Dermis microvascular lymphatic vessel endothelial cell (primary cell): Measurements from ENCODE around the gene DGKD. TPM values are rescaled to one million over a fixed set of nuclear protein-coding genes. Genes with fewer than 3 reads are reported as not detected.

ENCODE experiments used
- DNase-seq, 2 donors: peaks; one replicate each; pipeline versions ENCODE4 v3.0.0 to v3.0.0-alpha.2; 2010; ENCODE audit warnings: low read depth in 2 of 2
- total RNA-seq: library from RNA; depleted of rRNA; stranded (reverse); fragments of >200 nt; gene quantifications from 2 replicates; pipeline ENCODE4 v1.2.1, GENCODE V29; 2014

Gene DGKD
- total RNA-seq, 1 donor from 2014 or later = 10.7 TPM

DNA sequence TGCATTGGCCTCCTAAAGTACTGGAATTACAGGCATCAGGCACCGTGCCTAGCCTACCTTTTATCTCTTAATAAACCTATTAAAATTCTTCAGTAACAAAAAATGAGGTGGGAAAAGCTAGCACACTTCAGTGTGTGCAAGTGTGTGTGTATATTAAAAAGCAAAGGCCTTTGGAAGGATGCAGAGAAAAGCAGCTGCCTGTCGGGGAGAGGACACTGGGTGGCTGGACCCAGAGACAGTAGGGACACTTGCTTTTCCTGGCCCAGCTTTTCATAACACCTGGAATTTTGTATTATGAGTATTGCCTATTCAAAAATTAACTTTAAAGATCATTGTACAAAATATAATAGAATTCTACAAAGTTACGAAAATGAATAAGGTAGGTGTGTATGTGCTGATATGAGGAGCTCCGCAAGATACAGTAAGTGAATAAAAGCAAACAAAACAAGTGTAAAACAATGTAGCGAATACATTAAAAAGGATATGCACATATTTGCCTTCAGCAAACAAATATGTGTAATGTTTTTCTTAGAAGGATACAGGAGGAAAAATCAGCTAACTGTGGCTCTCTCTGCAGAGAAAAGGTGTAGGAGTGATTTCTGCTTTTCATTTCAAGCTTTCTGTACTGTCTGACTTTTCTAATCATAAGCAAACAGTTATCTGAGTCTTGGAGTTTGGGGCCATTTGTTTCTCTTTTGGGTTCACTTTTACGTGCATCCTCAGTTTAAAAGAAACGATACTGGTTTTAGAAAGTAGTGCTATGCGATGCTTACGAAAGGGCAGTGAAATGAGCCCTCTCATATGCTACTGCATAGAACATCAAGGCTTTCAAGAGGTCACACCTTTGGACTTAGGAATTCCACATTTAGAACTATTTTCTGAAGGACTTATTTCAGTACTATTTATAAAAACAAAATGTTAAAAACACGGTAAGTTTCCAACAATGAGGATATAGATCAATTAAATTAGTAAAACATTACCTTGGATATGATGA is 141.5 kb downstream of the DGKD start:
- DNase-seq = no peak

DNA sequence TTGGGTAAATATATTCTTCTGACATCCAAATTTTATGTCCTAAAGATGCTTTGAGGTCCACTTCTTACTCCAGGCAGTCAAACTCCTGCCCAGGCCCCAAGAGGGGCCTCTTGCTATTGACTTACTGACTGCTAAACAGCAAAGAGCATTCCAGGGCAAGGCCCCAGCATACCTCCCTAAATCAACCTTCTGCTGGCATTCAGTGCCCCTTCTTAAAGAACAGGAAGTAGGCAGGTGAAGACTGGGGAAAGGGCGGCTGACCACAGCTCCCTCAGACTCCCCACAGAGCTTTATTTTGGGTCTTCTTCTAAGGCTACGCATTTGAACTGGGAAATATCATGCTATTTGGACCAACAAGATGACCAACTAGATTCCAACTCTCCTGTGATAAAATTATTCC is 143.4 kb downstream of the DGKD start:
- no peak for DNase-seq

DNA sequence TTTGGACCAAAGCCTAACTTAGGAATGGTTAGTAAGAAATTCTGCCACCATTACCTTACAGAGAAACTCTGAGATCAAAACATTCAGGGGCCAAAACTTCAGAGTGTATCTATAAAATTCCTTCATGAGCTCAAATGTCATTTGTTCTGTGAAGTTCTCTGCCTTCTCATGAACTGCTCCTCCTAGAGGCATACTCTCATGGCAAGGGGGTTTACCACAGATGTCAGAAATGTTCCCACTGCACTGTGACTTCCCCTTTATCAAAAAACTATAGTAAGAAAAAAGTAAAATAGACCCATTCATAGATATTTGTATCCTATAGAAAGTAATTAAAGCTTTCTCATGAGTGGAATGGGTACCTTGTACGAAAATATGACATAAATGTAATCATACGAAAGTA is 143.8 kb downstream of the DGKD start:
- DNase-seq = no peak

DNA sequence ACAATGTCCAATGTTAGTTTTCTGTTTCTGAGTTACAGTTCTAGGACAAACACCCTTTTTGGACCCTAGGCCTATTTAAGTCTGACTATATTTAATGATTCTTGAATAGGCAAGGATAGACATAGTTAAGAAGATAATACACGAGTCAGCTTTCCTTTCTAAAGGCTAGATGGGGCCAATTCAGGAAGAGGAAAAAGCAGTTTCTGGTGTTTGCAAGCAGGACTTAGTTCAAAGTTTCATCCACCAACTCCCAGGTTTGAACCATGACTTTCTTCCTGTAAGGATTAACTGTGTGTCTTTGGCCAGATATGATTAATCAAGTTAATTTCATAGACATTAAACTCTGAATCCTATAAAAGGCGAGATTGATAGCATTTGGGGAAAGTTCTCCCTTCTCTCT is 145.6 kb downstream of the DGKD start:
- DNase-seq = no peak

DNA sequence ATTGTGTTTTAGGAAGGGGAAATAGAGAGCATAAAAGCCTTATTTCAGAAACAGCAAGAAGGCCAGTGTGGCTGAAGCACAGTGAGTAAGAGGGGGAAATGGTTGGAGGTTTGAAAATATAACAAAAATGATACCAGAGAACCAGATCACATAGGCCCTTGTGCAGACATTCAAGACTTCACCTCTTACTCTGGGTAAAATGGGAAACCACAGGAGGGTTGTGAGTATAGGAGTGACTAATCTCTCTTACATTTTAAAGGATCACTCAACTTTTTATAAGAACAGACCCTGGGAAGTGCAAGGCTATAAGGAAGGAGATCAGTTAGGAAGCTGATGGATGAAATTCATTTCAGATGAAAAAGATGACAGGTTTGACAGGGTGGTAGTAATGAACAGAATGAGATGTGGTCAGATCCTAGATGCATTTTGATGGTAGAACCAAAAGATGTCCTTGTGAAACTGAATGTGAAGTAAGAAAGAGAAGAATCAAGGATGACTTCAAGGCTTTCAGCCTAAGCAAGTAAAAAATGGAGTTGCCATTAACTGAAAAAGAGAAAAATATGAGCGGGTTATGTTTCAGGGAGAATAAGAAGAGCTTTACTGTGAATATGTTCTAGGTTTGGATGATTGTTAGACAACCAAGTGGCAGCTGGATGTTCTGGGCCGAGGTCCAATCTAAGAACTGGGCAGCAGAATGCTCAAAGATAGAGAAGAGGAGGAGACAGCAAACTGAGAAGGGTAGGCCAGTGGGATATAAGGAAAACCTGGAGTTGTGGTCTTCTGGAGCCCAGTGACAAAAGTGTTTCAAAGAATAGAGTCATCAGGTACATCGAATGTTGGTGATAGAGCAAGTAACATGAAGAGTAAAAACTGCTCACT is 147.1 kb downstream of the DGKD start:
- no peak for DNase-seq

DNA sequence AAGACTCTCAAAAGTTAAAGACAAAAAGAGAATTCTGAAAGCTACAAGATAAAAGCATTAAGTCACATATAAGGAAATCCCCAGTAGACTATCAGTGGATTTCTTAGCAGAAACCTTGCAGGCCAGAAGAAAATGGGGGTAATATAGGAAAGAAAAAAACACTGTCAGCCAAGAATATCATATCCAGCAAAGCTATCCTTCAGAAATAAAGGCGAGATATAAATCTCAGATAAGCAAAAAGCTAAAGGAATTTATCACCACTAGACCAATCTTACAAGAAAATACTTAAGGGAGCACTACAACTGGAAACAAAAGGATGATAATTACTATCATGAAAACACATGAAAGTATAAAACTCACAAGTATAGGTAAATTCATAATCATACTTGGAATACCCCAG is 149.2 kb downstream of the DGKD start:
- no peak for DNase-seq

DNA sequence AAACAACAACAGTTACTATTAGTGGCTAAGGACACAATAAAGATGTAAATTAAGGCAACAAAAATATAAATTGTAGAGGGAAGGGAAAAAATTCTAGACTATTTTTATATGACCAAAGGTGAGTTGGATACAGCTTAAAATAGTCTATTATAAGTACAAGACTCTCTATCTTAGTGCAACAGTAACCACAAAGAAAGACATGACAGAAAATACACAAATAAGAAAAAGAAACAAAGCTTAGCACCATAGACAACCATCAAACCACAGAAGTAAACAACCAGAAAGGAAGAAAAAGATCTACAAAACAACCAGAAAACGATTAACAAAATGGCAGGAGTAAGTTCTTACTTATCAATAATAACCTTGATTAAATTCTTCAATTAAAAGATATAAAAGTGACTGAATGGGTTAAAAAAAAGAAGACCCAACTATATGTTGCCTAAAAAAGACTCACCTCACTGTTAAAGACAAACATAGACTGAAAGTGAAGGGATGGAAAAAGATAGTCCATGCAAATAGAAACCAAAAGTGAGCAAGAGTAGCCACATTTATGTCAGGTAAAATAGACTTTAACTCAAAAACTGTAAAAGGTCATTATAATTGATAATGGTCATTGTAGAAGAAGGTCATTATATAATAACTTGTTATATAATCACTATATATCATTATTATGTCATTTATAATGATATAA is 149.8 kb downstream of the DGKD start:
- no peak for DNase-seq

DNA sequence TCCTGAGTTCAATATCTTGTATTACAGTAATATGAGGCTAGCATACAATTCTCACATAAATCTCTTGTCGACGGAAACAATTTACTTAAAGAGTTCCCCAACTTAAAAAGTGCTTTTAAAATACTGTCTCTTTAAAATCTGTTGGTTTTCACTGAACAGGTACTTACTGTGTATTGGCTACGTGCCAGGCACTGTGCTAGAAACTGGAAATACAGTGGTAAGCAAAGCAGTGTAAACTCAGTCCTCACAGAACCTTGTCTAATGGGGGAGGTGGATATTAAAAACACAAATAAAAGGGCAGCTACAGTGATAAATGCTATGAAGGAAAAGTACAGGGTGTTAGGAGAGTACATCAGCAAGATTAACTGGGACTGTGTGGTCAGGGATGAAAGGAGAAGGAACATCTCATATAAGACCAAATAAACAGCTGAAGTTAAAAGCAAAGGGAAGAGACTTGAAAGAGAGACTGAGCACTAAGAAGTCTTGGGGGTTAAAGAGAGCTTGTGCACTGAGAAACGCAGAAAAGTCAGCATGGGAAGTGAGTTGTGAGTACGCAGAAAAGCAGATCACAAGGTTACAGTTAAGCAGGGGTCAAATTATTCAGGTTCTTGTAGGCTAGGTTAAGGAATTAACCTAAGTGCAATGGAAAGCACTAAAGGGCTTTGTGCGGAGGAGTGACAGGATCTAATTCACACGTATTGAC is 159.8 kb downstream of the DGKD start:
- DNase-seq = peak in 1 of 2 donors; percentile 5

DNA sequence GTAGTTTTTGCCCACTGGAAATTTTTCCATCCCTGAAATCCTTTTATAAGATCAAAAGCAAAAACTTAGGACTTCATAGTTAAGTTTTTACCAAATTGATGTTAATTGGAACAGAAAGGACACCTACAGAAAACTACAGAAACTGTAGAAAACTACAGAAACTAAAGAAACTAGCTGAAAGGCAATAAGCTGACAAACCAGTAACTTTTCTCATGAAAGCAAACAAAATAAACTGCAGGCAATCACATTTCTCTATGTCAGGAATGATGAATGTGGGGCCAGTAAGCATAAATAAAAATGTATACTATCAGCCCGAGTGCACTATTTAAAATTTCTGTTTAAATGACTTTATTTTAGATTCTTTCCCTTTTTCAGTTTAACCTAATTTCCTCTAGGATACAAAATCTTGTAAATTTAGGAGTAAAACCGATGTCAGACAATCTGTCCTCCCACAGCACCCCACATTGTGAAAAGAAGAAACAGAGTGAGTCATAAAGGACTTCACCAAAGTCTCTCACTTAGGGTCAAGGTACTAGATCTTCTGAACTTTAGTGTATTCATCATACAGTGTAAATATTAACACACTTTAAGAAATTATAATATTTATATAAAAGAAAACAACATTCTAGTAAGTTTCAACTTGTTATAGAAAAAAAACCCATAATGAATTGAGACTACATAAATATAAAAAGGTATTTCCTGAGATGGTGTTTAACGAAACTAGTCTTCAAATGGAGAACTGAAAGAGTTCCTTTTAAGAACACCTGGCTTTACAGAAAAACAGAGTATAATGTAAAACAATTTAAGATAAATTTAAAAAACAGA is 165.7 kb downstream of the DGKD start:
- DNase-seq = no peak

Other genes starting within 250 kb of the DGKD start
- gene ATG16L1, start 102.8 kb upstream of the DGKD start, total RNA-seq = 23.7 and 26.6 TPM in 2 replicates
- gene SAG, start 46.7 kb upstream of the DGKD start, total RNA-seq = under 0.01 TPM in 1 of 2 replicates, not detected in the other
- gene USP40, start 212.3 kb downstream of the DGKD start, total RNA-seq = 19.0 and 19.8 TPM in 2 replicates